Osteocyte (in vitro differentiated cells): ENCODE data around the gene C10orf143. TPM values are rescaled to one million over a fixed set of nuclear protein-coding genes. Genes with fewer than 3 reads are reported as not detected.
"Not testable (repeated sequence)": the region's sequence is repeated elsewhere in the genome, so short reads cannot be mapped to it uniquely, and the experiment has no call there.

Source experiments
- DNase-seq: peaks from one replicate; pipeline ENCODE4 v3.0.0; 2021; ENCODE audit warnings: mixed read lengths; ENCODE audit not compliant: unreplicated experiment; ENCODE audit errors: extremely low spot score
- H3K27ac Mint-ChIP-seq: one replicate; pipeline ENCODE4 v1.8.0; 2021; ENCODE audit warnings: mild to moderate bottlenecking, mixed read lengths; ENCODE audit not compliant: unreplicated experiment
- H3K27me3 Mint-ChIP-seq: one replicate; pipeline ENCODE4 v1.8.0; 2021; ENCODE audit warnings: mixed read lengths; ENCODE audit not compliant: unreplicated experiment
- H3K36me3 Mint-ChIP-seq: one replicate; pipeline ENCODE4 v1.8.0; 2021; ENCODE audit warnings: mixed read lengths; ENCODE audit not compliant: unreplicated experiment
- H3K4me1 Mint-ChIP-seq: one replicate; pipeline ENCODE4 v1.8.0; 2021; ENCODE audit warnings: mixed read lengths; ENCODE audit not compliant: unreplicated experiment
- H3K4me3 Mint-ChIP-seq: one replicate; pipeline ENCODE4 v1.8.0; 2021; ENCODE audit warnings: mild to moderate bottlenecking, moderate library complexity, mixed read lengths; ENCODE audit not compliant: unreplicated experiment
- H3K9me3 Mint-ChIP-seq: one replicate; pipeline ENCODE4 v1.8.0; 2021; ENCODE audit warnings: mixed read lengths; ENCODE audit not compliant: unreplicated experiment
- CTCF ChIP-seq: fragments of 200-600 bp; sonication (generic); IDR thresholded peaks from 2 replicates; pipeline ENCODE4 v1.5.0; 2021; ENCODE audit warnings: antibody characterized with exemption, mild to moderate bottlenecking, moderate library complexity
- total RNA-seq: library from RNA; stranded (reverse); gene quantifications from 2 replicates; pipeline ENCODE4 v1.2.1, GENCODE V29; 2021

Gene C10orf143
- total RNA-seq, 1 donor from 2014 or later, result 4.1 TPM

GRCh38 chr10:130127364-130128061 is 16.9 kb upstream of the C10orf143 start:
- H3K4me1 Mint-ChIP-seq, result peaks cover 9% of the 10 kb centered on the region
- no peaks in the 10 kb centered on the region for H3K9me3 Mint-ChIP-seq
- H3K4me3 Mint-ChIP-seq, result no peak overlapping the region
- peak; percentile 88 for TF ChIP-seq CTCF
- peaks cover 2% of the 10 kb centered on the region for H3K27me3 Mint-ChIP-seq
- H3K27ac Mint-ChIP-seq, result no peak overlapping the region
- no peak for DNase-seq
- no peaks in the 10 kb centered on the region for H3K36me3 Mint-ChIP-seq

DNA sequence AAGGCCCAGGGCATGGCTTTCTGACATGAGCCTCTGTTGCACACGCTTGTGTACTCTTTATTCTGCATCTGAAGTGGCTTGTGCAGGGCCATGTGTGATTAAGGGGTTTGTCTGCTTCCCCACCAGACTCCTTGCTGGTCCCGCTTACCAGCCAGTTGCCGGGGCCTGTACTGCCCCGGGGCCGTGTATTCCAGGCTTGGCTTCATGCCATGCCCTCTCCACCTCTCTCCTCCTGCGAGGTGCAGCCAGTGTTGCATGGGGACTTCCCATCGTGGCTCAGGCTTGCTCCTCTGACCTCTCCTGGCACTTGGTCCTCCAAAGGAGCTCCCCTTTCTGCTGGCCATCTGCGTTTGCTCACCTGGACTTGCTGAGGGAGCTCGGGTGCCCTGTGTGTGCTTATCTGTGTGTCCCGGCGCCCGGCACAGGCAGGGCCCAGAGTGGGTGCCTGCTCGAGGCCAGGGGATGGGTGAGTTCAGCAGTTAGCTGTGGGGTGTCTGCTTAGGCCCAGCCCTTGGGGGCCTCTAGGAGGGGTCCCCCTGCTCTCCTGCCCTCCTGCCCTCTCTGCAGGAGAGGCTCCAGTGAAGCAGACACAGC is 11.0 kb upstream of the C10orf143 start:
- no peak for TF ChIP-seq CTCF
- Mint-ChIP-seq H3K9me3 (peaks cover 9% of the 10 kb centered on the region), H3K36me3 (no peaks in the 10 kb centered on the region), H3K27me3 (no peaks in the 10 kb centered on the region), H3K27ac (no peak overlapping the region), H3K4me1 (no peaks in the 10 kb centered on the region), H3K4me3 (no peak overlapping the region)
- no peak for DNase-seq

DNA sequence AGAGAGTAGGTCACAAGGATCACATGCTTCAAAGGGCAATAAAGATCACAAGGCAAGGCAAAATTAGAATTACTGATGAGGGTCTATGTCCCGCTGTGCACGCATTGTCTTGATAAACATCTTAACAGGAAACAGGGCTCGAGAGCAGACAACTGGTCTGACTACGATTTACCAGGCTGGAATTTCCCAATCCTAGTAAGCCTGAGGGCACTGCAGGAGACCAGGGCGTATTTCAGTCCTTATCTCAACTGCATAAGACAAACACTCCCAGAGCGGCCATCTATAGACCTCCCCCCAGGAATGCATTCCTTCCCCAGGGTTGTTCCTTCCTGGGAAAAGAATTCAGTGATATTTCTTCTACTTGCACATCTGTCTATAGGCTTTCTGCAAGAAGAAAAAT is 6.9 kb upstream of the C10orf143 start:
- DNase-seq, H3K27me3 Mint-ChIP-seq, H3K36me3 Mint-ChIP-seq, H3K9me3 Mint-ChIP-seq, H3K4me1 Mint-ChIP-seq, H3K27ac Mint-ChIP-seq, H3K4me3 Mint-ChIP-seq: not testable (repeated sequence)

- H3K36me3 Mint-ChIP-seq, H3K9me3 Mint-ChIP-seq, H3K4me3 Mint-ChIP-seq, DNase-seq, H3K27ac Mint-ChIP-seq, H3K4me1 Mint-ChIP-seq, H3K27me3 Mint-ChIP-seq: not testable (repeated sequence)
Observed at GRCh38 chr10:130116942-130117341, 6.3 kb upstream of the C10orf143 start.

DNA sequence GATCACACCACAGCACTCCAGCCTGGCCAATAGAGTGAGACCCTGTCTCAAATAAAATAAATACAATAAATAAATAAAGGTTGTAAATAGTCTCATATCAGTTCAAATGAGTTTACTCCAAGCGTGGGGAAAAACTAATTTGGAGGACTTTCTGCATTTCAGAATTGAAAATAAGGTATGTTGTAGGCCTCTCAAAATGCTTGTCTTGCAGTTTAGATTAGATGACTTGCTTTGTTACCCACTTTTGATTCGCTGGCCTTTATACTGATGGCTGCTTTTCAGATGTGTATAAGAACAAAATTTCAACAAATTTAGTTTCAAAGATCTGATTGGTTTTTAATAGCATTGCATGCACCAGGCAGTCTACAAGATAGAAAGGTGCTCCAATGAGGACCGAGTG is 2.2 kb upstream of the C10orf143 start:
- no peaks in the 10 kb centered on the region for H3K36me3 Mint-ChIP-seq
- no peaks in the 10 kb centered on the region for H3K27me3 Mint-ChIP-seq
- no peak for DNase-seq
- H3K27ac Mint-ChIP-seq, result no peak overlapping the region
- TF ChIP-seq CTCF, result no peak
- peaks cover 6% of the 10 kb centered on the region for H3K9me3 Mint-ChIP-seq
- no peak overlapping the region for H3K4me3 Mint-ChIP-seq
- H3K4me1 Mint-ChIP-seq, result peaks cover 21% of the 10 kb centered on the region

- Mint-ChIP-seq H3K27me3 (no peaks in the 10 kb centered on the region), H3K27ac (peak overlapping the region; percentile 98), H3K9me3 (no peaks in the 10 kb centered on the region), H3K36me3 (no peaks in the 10 kb centered on the region), H3K4me1 (peaks cover 21% of the 10 kb centered on the region), H3K4me3 (peak overlapping the region; percentile 98)
- DNase-seq, result no peak
- TF ChIP-seq CTCF, result no peak
Observed at GRCh38 chr10:130111852-130112180, 1.2 kb upstream of the C10orf143 start.
